ENCODE results near the gene CEACAM3.
"Not testable (repeated sequence)": the region's sequence is repeated elsewhere in the genome, so short reads cannot be mapped to it uniquely, and the experiment has no call there.

DNA sequence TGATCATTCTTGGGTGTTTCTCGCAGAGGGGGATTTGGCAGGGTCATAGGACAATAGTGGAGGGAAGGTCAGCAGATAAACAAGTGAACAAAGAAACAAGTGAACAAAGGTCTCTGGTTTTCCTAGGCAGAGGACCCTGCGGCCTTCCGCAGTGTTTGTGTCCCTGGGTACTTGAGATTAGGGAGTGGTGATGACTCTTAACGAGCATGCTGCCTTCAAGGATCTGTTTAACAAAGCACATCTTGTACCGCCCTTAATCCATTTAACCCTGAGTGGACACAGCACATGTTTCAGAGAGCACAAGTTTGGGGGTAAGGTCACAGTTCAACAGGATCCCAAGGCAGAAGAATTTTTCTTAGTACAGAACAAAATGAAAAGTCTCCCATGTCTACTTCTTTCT lies 28.3 kb upstream of the CEACAM3 start:
- TF ChIP-seq, protein P1, sequence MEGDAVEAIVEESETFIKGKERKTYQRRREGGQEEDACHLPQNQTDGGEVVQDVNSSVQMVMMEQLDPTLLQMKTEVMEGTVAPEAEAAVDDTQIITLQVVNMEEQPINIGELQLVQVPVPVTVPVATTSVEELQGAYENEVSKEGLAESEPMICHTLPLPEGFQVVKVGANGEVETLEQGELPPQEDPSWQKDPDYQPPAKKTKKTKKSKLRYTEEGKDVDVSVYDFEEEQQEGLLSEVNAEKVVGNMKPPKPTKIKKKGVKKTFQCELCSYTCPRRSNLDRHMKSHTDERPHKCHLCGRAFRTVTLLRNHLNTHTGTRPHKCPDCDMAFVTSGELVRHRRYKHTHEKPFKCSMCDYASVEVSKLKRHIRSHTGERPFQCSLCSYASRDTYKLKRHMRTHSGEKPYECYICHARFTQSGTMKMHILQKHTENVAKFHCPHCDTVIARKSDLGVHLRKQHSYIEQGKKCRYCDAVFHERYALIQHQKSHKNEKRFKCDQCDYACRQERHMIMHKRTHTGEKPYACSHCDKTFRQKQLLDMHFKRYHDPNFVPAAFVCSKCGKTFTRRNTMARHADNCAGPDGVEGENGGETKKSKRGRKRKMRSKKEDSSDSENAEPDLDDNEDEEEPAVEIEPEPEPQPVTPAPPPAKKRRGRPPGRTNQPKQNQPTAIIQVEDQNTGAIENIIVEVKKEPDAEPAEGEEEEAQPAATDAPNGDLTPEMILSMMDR (IDR thresholded peaks at IDR 0.05) = not testable (repeated sequence)
- not testable (repeated sequence) for TF ChIP-seq EP300, POLR2A, POLR2AphosphoS5 (IDR thresholded peaks at IDR 0.05)
